Anterior cingulate cortex (tissue), 58 donors: ENCODE results near the gene MR1.
A peak's percentile ranks its signal among the peaks of the same experiment; 100 is the strongest.

Experiments used
- DNase-seq, 58 donors: peaks; one replicate each; lab custom pipeline; 2025; lab: John Stamatoyannopoulos, UW

MR1 gene

GRCh38 chr1:181061891-181062835 lies 28.4 kb downstream of the MR1 start:
- peak in 14 of 58 donors; percentile 2 to 60 (median 25) for DNase-seq

GRCh38 chr1:181062836-181063428 lies 29.1 kb downstream of the MR1 start:
- peak in 3 of 58 donors; percentile 26 to 50 (median 49) for DNase-seq

GRCh38 chr1:181064011-181064623 lies 30.3 kb downstream of the MR1 start:
- DNase-seq = no peak

GRCh38 chr1:181064702-181065101 lies 30.9 kb downstream of the MR1 start:
- no peak for DNase-seq

GRCh38 chr1:181073638-181074037 lies 39.9 kb downstream of the MR1 start:
- no peak for DNase-seq

GRCh38 chr1:181075766-181076350 lies 42.1 kb downstream of the MR1 start:
- no peak for DNase-seq

- no peak for DNase-seq
These were observed 43.1 kb downstream of the MR1 start for GRCh38 chr1:181076852-181077251.

GRCh38 chr1:181077576-181078242 lies 43.9 kb downstream of the MR1 start:
- no peak for DNase-seq

GRCh38 chr1:181079382-181079781 lies 45.6 kb downstream of the MR1 start:
- DNase-seq = no peak

- no peak for DNase-seq
These were observed 46.1 kb downstream of the MR1 start for GRCh38 chr1:181079920-181080319.

- no peak for DNase-seq
These were observed 46.8 kb downstream of the MR1 start for GRCh38 chr1:181080556-181080955.

GRCh38 chr1:181081395-181081794 lies 47.6 kb downstream of the MR1 start:
- no peak for DNase-seq

- peak in 2 of 58 donors; percentile 20 to 21 for DNase-seq
These were observed 50.2 kb downstream of the MR1 start for GRCh38 chr1:181083842-181084605.

- no peak for DNase-seq
These were observed 50.8 kb downstream of the MR1 start for GRCh38 chr1:181084606-181084969.

- DNase-seq = no peak
These were observed 52.3 kb downstream of the MR1 start for GRCh38 chr1:181086091-181086490.

- no peak for DNase-seq
These were observed 53.1 kb downstream of the MR1 start for GRCh38 chr1:181086926-181087325.

- no peak for DNase-seq
These were observed 53.7 kb downstream of the MR1 start for GRCh38 chr1:181087400-181087901.

GRCh38 chr1:181088079-181089016 lies 54.6 kb downstream of the MR1 start, which contains the start of gene IER5:
Gene IER5 (plus strand): TSS chr1:181088700. CDS start chr1:181088903, 203 bp downstream.
- peak; percentile 65 to 97 (median 93) for DNase-seq
